HG02642 (cell line): ENCODE measurements around the gene HINFP.
"Not testable (repeated sequence)": the region's sequence is repeated elsewhere in the genome, so short reads cannot be mapped to it uniquely, and the experiment has no call there.

Experiments used
- ATAC-seq: cut with Tn5 transposase; IDR thresholded peaks from one replicate; pipeline ENCODE4 v1.9.1; 2021; ENCODE audit warnings: mild to moderate bottlenecking; ENCODE audit not compliant: unreplicated experiment, poor library complexity

Gene HINFP

GRCh38 chr11:119180729-119181676 is 59.6 kb downstream of the HINFP start:
- ATAC-seq: no peak

GRCh38 chr11:119181677-119182412 is 60.5 kb downstream of the HINFP start:
- ATAC-seq: no peak

GRCh38 chr11:119184399-119184798 is 63.0 kb downstream of the HINFP start:
- ATAC-seq: not testable (repeated sequence)
